GM13977 (cell line): ENCODE results near the gene TBCB.

Source experiments
- DNase-seq: peaks from one replicate; pipeline ENCODE4 v3.0.0; 2012; ENCODE audit warnings: low spot score
- in situ Hi-C: fragments of 300-500 bp; cut with MboI; formaldehyde crosslinking; loops from one replicate; pipeline ENCODE4 v1.12.0; 2022; ENCODE audit warnings: low sequenced_read_pairs, low pct_unique_long_range_greater_than_20kb, mixed read lengths, inconsistent platforms; ENCODE audit not compliant: unreplicated experiment
- TF ChIP-seq, protein P1 (sequence below): IDR thresholded peaks from 2 replicates; pipeline ENCODE4 v1.5.1; 2012; ENCODE audit warnings: mild to moderate bottlenecking, control low read depth; ENCODE audit not compliant: insufficient read depth; ENCODE audit errors: extremely low read depth, missing control alignments

TBCB gene

DNA sequence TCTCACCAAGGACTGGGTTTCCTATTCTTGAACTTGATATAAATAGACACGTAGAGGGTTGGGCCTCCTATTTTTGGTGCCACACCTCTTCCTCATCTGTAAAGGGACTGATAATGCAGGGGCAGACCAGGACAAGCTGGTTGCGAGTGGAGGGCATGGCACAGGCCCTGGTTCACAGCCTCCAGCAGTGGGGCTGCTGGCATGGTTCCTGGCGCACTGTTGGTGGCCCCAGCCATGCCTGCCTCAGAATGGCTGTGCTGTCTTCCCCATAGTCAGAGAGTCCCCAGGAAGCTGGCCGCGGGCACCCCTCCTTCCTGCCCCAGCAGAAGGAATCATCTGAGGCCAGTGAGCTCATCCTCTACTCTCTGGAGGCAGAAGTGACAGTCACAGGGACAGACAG is 14.8 kb upstream of the TBCB start:
- TF ChIP-seq, protein P1, sequence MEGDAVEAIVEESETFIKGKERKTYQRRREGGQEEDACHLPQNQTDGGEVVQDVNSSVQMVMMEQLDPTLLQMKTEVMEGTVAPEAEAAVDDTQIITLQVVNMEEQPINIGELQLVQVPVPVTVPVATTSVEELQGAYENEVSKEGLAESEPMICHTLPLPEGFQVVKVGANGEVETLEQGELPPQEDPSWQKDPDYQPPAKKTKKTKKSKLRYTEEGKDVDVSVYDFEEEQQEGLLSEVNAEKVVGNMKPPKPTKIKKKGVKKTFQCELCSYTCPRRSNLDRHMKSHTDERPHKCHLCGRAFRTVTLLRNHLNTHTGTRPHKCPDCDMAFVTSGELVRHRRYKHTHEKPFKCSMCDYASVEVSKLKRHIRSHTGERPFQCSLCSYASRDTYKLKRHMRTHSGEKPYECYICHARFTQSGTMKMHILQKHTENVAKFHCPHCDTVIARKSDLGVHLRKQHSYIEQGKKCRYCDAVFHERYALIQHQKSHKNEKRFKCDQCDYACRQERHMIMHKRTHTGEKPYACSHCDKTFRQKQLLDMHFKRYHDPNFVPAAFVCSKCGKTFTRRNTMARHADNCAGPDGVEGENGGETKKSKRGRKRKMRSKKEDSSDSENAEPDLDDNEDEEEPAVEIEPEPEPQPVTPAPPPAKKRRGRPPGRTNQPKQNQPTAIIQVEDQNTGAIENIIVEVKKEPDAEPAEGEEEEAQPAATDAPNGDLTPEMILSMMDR: no peak
- in situ Hi-C loops: no loop called here
- DNase-seq: no peak

- in situ Hi-C loops: no loop called here
- TF ChIP-seq, protein P1: no peak
- no peak for DNase-seq
Measured at GRCh38 chr19:36101550-36102327, 13.5 kb upstream of the TBCB start.

DNA sequence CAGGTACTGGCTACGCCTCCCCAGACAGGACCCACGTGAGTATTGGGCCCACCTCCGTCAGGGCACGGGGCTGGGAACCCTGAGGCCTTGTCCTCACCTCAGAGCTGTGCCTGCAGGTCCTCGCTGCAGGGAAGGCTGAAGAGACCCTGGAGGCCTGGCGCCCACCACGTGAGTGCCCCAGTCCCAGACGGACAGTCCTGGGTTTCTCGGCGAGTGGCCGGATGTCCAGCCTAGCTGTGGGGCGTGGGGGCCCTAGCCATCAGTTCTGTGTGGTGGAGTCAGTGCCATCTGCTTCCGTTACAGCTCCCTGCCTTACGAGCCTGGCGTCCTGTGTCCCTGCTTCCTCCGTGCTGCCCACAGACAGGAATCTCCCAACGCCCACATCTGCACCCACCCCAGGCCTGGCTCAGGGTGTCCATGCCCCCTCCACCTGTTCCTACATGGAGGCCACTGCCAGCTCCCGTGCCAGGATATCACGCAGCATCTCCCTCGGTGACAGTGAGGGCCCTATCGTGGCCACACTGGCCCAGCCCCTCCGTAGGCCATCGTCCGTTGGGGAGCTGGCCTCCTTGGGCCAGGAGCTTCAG is 12.1 kb upstream of the TBCB start:
- no peak for DNase-seq
- TF ChIP-seq, protein P1: no peak
- in situ Hi-C loops: no loop called here

DNA sequence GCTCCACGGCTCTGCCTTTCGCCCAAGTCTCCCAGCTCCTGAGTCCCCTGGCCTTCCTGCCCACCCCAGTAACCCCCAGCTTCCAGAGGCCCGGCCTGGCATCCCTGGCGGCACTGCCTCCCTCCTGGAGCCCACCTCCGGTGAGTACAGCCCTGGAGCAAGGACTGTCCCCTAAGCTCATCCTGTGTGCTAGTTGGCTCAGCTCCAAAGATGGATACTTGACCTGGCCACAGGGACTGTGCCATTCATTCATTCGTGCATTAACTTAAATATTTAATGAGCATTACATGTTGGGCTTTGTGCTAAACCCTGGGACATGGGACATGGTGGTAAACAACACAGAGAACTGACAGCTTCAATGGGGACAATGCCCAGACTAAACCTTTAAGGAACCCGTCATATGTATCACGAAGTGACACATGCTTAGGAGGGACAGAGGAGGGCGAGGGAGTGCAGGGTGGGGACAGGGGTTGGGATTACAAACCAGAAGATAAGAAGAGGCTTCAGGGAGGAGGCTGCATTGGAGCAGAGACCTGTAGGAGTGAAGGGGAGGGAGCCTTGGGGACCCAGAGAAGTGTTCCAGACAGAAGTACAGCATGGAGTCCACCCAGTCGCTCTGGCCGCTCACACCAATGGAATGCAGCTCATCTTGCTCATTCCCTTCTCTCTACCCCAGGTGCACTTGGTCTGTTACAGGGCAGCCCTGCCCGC is 11.3 kb upstream of the TBCB start:
- in situ Hi-C loops: no loop called here
- TF ChIP-seq, protein P1: no peak
- DNase-seq: no peak

GRCh38 chr19:36106441-36106840 is 8.8 kb upstream of the TBCB start:
- in situ Hi-C loops: no loop called here
- DNase-seq: no peak
- TF ChIP-seq, protein P1: no peak

DNA sequence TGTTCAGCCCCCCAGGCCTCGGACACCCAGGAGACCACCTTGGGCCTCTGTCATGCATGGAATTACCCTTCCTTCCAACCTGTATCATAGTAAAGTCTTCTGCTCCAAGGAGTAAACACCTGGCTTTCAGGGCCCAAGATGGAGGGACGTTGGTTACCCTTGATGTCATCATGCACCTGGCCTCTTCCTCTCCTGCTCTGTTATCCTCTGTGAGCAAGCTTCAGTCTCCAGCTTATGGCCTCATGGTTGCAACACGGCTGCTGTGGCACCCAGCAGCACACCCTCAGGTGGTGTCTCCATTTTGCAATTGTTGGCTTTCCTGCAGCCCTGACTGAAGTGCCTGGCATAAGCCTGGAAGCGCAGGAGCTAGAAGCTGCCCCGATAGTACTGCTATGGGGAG is 8.3 kb upstream of the TBCB start:
- in situ Hi-C loops: no loop called here
- TF ChIP-seq, protein P1: no peak
- no peak for DNase-seq
